Hepatocyte (in vitro differentiated cells): ENCODE results near the gene SWAP70.

Experiments used
- EZH2 ChIP-seq: fragments of 200-600 bp; sonication (generic); IDR thresholded peaks from 2 replicates; pipeline ENCODE4 v1.6.1; 2016; ENCODE audit warnings: antibody characterized with exemption, mild to moderate bottlenecking, borderline replicate concordance
- EZH2phosphoT487 ChIP-seq: fragments of 200-600 bp; sonication (generic); IDR thresholded peaks from one replicate; pipeline ENCODE4 v1.6.1; 2018; ENCODE audit warnings: antibody characterized with exemption, mild to moderate bottlenecking, low read depth, moderate library complexity; ENCODE audit not compliant: unreplicated experiment, severe bottlenecking
- TF ChIP-seq, protein P1 (sequence below): fragments of 200-600 bp; sonication (generic); IDR thresholded peaks from 2 replicates; pipeline ENCODE4 v1.5.1; 2016; ENCODE audit warnings: antibody characterized with exemption, mild to moderate bottlenecking; ENCODE audit not compliant: poor library complexity

DNA sequence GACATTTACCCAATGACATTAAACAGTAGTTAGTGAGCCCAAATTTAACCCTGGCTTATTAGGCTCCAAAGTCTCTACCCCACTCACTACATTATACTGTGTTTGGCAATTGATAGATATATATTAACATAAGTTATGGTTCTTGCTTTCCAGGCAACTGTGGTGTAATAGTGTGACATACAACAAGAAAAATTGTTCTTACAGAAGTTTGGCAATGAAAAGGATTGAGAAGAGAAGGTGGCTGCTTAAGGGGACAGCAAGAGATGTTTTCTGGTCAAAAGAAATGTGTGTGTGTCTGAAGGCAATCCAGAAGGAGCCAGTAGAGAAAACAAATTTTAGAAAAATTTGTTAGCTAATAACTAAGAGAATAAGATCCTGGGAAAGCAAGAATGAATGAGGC, 132.4 kb downstream of the SWAP70 start:
- TF ChIP-seq, protein P1, sequence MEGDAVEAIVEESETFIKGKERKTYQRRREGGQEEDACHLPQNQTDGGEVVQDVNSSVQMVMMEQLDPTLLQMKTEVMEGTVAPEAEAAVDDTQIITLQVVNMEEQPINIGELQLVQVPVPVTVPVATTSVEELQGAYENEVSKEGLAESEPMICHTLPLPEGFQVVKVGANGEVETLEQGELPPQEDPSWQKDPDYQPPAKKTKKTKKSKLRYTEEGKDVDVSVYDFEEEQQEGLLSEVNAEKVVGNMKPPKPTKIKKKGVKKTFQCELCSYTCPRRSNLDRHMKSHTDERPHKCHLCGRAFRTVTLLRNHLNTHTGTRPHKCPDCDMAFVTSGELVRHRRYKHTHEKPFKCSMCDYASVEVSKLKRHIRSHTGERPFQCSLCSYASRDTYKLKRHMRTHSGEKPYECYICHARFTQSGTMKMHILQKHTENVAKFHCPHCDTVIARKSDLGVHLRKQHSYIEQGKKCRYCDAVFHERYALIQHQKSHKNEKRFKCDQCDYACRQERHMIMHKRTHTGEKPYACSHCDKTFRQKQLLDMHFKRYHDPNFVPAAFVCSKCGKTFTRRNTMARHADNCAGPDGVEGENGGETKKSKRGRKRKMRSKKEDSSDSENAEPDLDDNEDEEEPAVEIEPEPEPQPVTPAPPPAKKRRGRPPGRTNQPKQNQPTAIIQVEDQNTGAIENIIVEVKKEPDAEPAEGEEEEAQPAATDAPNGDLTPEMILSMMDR: no peak
- TF ChIP-seq EZH2 (no peak), EZH2phosphoT487 (no peak)
